Testis (tissue), 2 donors: Measurements from ENCODE around the gene ACOT4.
"Not testable (repeated sequence)": the region's sequence is repeated elsewhere in the genome, so short reads cannot be mapped to it uniquely, and the experiment has no call there.

Experiments
- POLR2A ChIP-seq: fragments of 450-650 bp; IDR thresholded peaks from one replicate; pipeline ENCODE4 v1.6.1; 2017; ENCODE audit warnings: antibody characterized with exemption, mild to moderate bottlenecking, moderate library complexity
- TF ChIP-seq, protein P1 (sequence below), 3 experiments: fragments of 450-650 bp in 2 of 3; fragments of 200-600 bp in 1 of 3; sonication (generic) in 1 of 3; IDR thresholded peaks; one replicate each; pipeline ENCODE4 v1.5.1; 2016 to 2019; ENCODE audit warnings: antibody characterized with exemption in 3 of 3, mild to moderate bottlenecking in 2 of 3, moderate library complexity in 1 of 3

DNA sequence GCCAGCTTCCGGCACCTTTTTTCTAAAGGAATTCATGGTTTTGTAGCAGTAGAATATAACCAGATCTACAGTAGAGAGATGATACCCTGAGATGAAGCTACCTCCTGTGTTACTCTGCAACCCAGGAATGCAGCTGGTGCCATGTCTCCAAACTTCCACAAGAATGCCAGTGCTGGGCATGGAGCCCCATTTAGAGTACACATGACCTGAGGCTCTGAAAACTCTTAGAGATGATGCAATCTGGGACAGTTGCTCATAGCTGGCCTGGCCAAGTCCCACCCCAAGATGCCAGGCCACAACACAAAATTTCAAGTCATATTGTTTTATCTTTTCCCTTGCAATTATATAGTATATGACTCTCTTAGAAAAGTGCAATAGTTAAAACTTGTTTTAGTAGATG is 46.3 kb upstream of the ACOT4 start:
- TF ChIP-seq, protein P1, sequence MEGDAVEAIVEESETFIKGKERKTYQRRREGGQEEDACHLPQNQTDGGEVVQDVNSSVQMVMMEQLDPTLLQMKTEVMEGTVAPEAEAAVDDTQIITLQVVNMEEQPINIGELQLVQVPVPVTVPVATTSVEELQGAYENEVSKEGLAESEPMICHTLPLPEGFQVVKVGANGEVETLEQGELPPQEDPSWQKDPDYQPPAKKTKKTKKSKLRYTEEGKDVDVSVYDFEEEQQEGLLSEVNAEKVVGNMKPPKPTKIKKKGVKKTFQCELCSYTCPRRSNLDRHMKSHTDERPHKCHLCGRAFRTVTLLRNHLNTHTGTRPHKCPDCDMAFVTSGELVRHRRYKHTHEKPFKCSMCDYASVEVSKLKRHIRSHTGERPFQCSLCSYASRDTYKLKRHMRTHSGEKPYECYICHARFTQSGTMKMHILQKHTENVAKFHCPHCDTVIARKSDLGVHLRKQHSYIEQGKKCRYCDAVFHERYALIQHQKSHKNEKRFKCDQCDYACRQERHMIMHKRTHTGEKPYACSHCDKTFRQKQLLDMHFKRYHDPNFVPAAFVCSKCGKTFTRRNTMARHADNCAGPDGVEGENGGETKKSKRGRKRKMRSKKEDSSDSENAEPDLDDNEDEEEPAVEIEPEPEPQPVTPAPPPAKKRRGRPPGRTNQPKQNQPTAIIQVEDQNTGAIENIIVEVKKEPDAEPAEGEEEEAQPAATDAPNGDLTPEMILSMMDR (IDR thresholded peaks at IDR 0.05) = not testable (repeated sequence)
- not testable (repeated sequence) for TF ChIP-seq POLR2A
